ENCODE data around the gene ATRNL1.
"Not testable (repeated sequence)": the region's sequence is repeated elsewhere in the genome, so short reads cannot be mapped to it uniquely, and the experiment has no call there.

ATRNL1 gene

DNA sequence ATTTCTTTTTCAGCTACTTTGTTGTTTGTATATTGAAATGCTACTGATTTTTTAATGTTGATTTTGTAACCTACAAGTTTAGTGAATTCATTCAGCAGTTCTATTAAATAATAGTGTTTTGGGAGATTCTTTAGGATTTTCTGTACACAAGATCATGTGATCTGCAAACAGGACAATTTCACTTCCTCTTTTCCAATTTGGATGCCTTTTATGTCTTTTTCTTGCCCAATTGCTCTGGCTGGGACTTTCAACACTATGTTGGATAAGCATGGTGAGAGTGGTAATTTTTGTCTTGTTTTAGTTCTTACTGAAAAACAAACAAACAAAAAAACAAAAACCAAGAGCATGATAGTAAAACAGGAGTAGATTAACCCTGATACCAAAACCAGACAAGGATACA is 316.2 kb downstream of the ATRNL1 start:
- no peak for DNase-seq (ENCODE audit: low read depth in 2 of 2)

DNA sequence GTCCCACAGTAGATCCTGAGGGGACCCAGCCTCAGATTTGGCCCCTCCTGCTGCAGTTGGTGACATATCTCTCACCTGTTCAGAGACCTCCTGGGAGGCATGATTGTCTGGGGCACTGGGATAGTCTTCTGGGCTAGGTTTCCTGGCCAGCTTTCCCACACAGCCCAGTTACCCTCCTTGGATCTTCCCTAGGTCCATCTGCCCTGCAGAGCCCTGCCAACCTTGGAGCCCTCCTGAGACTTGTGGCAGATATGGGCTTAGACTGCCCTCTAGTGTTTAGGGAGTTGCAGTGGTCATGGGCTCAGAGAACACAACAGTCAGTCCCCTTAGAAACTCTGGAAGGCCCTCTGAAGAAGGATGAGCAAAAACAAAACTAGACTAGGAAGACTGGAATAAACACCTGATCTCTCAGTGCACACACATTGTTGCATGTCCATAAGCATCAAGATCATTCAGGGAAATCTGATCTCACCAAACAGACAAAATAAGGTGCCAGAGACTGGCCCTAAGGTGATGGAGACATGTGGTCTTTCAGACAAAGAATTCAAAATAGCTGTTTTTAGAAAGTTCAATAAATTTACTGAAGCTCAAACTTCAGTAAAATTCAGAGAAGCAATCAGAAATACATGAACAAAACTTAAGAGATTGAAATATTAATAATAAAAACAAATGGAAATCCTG is 324.6 kb downstream of the ATRNL1 start:
- DNase-seq (ENCODE audit: low read depth in 2 of 2), result no peak

DNA sequence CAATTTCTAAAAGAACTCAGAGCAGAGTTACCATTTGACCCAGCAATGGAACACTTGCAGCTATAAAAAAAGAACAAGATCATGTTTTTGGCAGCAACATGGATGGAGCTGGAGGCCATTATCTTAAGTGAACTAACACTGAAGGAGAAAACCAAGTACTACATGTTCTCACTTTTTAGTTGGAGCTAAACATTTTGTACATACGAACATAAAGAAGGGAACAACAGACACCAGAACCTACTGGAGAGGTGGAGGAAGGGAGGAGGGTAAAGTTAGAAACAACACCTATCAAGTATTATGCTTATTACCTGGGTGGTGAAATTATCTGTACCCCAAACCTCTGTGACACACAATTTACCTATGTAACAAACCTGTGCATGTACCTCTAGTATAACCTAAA is 329.5 kb downstream of the ATRNL1 start:
- DNase-seq (ENCODE audit: low read depth in 2 of 2), result no peak

DNA sequence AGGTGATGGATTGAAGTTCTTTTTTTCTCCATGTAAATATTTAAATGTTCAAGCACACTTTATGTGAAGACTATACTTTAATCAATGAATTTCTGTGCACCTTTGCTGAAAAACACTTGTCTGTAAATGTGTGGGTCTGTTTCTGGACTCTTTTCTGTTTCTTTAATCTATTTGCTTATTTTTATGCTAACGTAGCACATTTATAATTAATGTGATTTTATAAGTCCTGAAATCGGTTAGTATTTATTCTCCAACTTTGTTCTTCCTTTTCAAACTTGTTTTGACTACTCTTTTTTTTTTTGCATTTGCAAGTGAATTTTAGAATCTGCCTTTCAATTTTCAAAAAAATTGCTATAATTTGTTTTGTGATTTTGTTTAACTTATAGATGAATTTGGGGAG is 334.4 kb downstream of the ATRNL1 start:
- no peak for DNase-seq (ENCODE audit: low read depth in 2 of 2)

DNA sequence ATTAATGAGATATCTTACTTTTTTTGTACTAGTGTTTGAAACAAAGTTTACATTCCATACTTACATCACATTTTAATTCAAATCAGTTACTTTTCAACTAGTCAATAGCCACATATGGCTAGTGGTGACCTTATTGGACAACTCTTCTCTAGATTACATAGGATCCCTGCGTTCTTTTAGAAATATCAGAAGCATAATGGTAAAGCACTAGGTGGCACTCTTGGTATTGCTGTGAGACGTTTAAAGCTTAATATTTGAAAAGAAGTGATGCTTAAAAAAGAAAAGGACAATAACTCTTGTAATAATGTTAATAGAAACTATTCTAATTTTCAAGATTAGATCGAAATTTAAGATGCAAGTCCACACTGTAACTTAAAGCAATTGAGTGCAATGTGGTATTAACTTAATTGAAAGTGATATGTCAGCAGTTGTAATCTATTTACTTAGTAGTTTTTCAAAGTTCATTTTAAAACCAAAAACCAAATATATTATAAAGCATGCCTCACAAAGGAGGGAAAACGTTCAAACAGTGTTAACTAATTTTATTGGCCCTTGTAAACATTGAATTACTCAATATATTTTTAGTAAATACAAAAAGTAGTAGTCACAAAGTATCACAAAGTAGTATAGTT is 339.1 kb downstream of the ATRNL1 start:
- DNase-seq (ENCODE audit: low read depth in 2 of 2), result no peak

DNA sequence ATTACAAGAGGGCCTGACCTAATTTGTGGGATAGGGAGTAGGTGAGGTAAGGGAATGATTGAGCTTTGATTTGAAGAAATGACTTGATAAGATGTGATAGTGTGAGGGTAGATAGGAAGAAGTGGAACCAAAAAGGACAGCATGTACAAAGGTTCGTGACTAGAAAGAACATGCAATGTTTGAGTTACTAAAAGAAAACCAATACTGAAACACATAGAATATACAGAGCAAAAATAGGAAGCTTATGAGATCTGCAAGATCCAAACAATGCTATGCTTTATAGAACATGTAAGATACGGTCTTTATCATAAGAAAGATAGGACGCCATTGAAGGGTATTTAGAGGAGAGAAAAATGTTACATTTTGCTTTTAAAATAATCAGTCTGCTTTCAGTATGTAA is 343.8 kb downstream of the ATRNL1 start:
- DNase-seq (ENCODE audit: low read depth in 2 of 2), result no peak

DNA sequence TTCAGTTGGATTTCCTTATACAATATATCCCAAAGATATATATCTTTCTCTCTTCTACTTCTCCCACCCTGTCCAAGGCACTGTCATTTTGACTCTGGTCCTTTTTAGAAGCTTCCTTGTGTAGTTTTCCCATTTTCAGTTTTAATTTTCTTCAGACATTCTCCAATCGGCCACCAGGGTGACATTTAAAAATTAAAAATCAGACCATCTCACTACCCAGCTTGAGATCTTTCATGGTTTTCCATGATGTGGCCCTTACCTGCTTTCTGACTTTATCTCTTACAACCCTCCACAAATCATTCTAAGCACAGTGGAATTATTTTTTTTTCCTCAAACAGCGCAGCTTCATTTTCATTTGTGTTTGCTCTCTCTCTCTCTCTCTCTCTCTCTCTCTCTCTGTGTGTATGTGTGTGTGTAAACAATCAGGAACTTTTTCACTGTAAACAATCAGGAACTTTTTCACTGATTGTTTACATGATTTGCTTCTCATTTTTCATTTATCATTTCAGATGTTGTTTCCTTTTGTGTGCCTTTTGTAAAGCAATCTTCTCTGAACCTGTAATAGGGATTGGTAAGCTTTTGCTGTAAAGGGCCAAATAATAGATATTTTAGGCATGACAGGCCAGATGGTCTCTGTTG is 348.9 kb downstream of the ATRNL1 start:
- DNase-seq (ENCODE audit: low read depth in 2 of 2), result no peak

DNA sequence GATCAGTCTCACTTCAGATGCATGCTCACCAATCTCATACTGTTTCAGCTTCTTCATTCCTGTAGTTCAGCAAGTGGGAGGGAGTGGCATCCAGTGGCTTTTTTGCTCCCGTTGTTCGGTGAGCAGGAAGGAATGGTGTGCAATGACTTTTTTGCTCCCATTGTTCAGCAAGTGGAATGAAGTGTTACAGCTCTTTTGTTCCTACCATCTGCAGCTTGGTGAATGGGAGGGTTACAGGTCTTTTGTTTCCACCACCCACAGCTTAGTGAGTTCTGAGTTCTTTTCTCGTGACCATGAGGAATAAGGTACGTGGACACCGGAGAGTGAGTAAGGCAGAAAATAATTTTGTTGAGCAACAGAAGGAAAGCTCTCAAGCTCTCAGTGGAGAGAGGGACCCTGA is 363.6 kb downstream of the ATRNL1 start:
- DNase-seq (ENCODE audit: low read depth in 2 of 2), result no peak

DNA sequence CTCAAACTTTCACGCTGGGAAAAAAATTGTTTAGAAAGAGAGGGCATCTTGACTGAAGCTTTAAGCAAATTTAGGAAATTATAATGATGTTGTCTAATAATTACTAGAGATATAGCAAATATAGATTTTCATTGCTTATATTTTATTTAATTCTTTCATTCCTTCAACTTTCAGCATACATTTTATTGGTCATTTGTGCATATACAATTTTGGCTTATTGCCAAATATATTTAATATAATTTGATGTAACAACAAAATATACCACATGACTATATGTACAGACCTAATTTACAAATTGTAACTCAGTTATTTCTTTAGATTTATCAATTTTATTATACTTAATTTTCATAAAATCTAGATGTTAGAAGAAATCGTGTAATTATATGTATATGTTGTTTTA is 390.1 kb downstream of the ATRNL1 start:
- no peak for DNase-seq (ENCODE audit: low read depth in 2 of 2)

DNA sequence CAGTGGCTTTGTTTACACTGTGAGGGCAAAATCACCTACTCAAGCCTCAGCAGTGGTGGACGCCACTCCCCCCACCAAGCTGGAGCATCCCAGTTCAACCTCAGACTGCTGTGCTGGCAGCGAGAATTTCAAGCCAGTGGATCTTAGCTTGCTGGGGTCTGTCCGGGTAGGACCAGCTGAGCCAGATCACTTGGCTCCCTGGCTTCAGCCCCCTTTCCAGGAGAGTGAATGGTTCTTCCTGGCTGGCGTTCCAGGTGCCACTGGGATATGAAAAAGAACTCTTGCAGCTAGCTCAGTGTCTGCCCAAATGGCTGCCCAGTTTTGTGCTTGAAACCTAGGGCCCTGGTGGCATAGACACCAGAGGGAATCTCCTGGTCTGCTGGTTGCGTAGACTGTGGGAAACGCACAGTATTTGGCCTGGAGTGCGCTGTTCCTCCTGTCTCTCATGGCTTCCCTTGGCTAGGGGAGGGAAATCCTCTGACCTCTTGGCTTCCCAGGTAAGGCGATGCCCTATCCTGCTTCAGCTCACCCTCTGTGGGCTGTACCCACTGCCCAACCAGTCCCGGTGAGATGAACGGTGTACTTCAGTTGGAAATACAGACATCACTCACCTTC is 398.5 kb downstream of the ATRNL1 start:
- DNase-seq (ENCODE audit: low read depth in 2 of 2), result no peak

DNA sequence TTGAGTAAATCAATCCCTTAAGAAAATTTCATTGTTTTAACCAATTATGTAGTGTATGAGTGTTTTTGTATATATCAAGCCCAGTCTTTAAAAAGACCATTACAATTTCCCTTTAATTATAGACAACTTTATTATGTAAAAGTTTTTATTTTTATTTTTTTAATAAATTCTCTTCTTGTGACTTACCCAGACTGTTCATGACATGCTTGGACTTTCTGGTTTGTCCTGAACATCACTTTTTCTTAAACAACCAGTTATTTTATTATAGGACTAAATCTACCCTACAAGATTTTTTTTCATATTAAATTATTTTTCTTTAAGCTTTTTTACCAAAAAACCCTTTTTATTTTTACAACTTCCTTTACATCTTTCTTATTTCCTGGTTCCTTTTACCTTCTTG is 410.4 kb downstream of the ATRNL1 start:
- no peak for DNase-seq (ENCODE audit: low read depth in 2 of 2)

DNA sequence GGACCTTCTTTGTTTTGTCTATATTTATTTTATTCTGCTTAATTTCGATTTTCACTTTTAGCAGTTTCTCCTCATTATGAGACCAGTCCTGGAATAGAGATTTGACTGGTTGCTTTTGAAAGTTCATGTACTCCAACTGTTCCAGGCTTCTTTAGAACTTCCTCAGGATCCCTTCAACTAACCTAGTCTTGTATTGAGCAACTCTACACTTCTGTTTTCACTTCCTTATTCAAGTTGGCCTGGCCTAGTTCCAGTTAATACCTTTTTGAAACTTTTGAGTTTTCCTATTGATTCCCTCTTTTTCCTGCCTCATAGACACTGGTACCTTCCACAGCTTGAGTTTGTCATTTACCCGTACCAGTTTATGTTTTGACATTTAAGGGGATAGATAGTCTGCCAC is 421.7 kb downstream of the ATRNL1 start:
- DNase-seq (ENCODE audit: low read depth in 2 of 2), result no peak

DNA sequence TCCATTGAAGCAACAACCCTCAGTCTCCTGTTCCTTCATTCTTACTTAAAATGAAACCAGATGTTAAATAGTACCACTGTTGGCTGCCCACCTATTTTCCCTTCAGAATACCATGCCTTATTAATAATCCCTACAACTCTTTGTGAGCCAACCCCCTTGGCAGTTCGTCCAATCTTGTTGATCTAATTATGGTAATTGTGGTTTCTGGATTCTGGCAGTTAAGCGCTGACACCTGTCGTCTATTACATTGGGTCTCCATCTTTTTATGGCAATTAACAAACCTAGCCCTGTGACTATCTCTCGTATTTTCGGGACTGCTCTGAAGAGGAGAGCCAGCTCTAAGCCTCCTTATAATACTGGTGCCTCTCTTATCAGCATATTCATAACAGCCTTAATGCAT is 432.0 kb downstream of the ATRNL1 start:
- no peak for DNase-seq (ENCODE audit: low read depth in 2 of 2)

DNA sequence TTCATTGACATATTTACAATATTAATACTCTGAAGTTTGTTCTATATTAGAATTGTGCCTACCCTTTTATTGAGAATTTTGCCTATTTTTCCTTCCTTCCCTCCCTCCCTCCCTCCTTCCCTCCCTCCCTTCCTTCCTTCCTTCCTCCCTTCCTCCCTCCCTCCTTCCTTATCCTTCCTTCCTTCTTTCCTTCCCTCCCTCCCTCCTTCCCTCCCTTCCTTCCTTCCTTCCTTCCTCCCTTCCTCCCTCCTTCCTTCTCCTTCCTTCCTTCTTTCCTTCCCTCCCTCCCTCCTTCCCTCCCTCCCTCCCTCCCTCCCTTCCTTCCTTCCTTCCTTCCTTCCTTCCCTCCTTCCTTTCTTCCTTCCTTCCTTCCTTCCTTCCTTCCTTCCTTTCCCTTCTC is 434.5 kb downstream of the ATRNL1 start:
- DNase-seq (ENCODE audit: low read depth in 2 of 2), result not testable (repeated sequence)

DNA sequence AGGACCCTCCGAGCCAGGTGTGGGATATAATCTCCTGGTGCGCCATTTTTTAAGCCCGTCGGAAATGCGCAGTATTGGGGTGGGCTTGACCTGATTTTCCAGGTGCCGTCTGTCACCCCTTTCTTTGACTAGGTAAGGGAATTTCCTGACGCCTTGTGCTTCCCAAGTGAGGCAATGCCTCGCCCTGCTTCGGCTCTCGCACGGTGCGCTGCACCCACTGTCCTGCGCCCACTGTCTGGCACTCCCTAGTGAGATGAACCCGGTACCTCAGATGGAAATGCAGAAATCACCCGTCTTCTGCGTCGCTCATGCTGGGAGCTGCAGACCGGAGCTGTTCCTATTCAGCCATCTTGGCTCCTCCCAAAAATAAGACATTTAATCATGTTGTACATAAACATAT is 443.2 kb downstream of the ATRNL1 start:
- DNase-seq (ENCODE audit: low read depth in 2 of 2), result not testable (repeated sequence)

DNA sequence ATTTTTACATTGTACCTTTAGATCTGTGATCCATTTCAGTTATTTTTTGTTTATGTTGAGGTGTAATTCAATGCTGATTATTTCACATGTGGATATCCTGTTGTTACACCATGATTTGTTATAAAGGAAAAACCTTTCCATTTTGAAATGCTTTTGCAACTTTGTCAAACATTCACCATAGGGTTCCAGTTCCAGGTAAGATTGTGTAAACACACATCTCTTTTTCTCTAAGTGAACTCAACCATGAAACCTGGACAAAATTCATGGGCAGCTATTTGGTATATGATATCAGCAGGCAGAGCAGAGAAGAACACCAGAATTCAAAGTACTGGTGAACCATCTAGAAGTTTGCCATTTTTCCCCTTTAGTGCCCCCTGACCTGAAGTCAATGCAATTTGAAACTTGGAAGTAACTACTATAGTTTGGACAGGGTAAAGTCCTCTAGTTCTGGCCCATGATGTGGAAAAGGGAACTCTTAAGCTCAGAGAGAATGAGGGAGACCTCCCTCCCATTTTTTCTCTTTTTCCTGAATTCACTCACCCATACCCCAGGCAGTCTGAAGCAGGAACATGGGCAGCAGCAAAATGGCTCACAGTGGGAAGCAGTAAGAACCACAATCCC is 446.1 kb downstream of the ATRNL1 start:
- no peak for DNase-seq (ENCODE audit: low read depth in 2 of 2)

DNA sequence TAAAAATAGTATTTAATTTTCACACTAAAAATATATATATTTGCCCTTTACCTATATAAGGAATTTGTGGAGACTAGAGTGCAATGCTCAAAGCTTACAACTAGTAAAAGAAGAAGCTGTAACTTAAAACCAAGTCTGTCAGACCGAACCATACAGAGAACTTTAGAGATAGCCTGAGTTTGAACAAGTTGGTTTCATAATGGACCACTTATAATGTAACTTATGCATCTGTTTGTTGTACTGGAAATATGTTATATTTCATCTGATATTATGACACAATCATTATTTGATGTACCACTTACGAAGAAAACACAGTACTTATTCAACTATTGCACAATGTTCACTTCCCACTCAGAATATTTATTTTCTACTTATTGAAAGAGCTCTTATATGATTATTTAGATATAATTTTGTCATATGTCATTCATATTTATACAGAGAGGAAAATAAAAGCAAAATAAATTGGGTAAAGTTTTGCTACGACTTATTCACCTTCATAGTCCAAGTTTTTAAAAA is 462.8 kb downstream of the ATRNL1 start:
- no peak for DNase-seq (ENCODE audit: low read depth in 2 of 2)

DNA sequence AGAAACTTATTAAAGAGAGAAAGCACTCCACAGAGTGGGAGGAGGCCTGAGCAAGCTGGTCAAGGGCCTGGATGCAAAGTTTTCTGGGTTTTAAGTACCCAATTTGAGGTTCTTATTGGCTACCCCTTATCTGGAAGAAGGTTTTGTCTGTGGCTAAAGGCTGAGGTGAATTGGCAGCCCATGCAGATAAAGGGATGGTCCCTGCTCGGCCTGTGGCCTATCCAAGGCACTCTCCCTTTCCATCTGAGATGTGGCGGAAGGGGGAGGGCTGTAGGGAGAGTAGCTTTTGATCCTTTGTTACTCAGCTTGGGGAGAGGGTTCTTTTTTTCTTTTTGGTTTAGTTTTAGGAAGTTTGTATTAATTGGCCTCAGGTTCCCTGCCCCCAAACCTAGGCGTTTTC is 465.1 kb downstream of the ATRNL1 start:
- DNase-seq (ENCODE audit: low read depth in 2 of 2), result no peak

DNA sequence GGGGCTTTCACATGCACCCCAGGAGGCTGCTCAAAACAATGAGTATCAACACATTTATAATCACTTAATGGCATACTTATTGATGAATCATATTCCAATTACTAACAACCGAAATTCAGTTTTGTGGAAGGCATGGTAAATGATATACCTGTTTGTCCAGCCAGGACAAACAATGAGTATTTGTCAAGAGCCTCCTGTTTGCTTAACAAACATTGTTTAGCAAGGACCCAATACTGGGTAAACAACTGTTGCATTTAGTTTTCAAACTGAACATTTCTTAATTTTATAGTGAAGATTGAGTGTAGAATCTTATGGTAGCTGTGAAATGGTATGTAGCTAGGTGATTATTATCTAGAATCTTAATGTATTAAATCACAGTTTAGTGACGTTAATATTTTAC is 473.7 kb downstream of the ATRNL1 start:
- DNase-seq (ENCODE audit: low read depth in 2 of 2), result no peak

DNA sequence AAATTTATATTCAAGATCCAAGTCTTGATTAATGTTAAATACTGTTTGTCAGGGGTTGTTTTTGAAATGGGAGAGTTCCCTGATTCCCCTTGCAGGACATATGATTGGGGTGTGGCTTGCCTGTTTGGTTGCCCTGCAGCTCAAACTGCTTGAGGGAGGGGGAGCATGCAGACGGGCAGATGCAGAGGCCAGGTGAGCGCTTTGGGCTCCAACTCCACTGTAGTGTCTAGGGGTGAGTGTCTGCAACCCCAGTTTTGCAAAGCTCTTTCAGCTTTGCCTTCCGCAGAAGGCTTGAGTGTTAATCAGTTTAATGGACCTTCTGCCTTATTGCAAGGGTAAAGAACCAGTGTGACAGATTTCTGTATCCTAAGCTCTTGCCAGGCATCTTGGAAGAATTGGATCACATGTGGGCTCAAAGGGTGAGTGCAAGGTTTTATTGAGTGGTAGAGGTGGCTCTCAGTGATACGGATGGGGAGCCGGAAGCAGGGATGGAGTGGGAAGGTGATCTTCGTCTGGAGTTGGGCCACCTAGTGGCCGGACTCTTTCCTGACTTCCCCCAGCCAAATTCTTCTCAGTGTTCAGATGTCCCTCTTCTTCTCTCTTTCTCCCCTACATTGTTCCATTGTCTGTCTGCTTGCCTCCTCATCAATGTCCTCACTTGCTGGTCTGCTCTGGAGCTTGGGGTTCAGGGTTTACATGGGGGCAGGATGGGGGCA is 479.7 kb downstream of the ATRNL1 start:
- DNase-seq (ENCODE audit: low read depth in 2 of 2), result no peak

DNA sequence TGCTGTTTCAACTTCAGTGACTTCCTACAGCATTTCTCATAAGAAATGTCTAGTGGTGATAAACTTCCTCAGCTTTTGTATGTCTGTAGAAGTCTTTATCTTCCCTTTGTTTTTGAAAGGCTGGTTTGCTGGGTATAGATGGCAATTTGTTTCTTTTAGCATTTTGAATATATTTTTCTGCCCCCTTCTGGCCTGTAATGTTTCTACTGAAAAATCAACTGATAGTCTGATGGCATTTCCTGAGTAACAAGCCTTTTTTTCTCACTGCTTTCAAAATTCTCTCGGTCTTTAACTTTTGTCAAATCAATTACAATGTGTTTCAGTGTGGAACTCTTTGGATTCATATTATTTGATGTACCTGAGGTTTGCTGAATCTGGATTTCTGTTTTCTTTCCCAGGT is 487.1 kb downstream of the ATRNL1 start:
- DNase-seq (ENCODE audit: low read depth in 2 of 2), result no peak

DNA sequence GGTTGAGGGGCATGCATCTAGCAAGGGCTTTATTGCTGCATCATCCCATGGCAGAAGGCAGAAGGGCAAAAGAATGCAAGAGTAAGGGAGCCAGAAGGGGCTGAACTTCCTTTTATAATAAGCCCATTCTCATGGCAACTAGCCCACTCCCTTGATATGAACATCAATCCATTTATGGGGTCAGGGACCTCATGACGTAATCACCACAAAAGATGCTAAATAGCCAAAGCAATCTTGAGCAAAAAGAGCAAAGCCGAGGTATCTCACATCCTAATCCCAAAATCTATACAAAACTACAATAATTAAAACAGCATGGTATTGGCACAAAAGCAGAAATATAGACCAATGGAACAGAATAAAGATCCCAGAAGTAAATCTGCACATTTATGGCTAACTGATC is 499.9 kb downstream of the ATRNL1 start:
- DNase-seq (ENCODE audit: low read depth in 2 of 2), result no peak

All from stimulated activated CD4-positive, alpha-beta T cell treated with anti-CD3 and anti-CD28 coated beads, Interleukin-12 subunit alpha, Interleukin-12 subunit beta, amount 100 ng/mL, for 24 hours (primary cell).